Aorta (tissue), 5 donors: ENCODE data around the gene ASAP2. TPM values are rescaled to one million over a fixed set of nuclear protein-coding genes. Genes with fewer than 3 reads are reported as not detected.

Experiments used
- ATAC-seq: fragments of 200-7000 bp; cut with Tn5 transposase; one replicate; pipeline ENCODE4 v1.9.1; 2022; ENCODE audit warnings: moderate library complexity; ENCODE audit not compliant: low FRiP score
- DNase-seq, 2 donors: peaks; one replicate each; pipeline ENCODE4 v3.0.0-alpha.2; 2020
- H3K27ac ChIP-seq, 2 donors: one replicate each; pipeline ENCODE4 v1.5.1; 2013; ENCODE audit warnings: low read length in 2 of 2, mild to moderate bottlenecking in 2 of 2, moderate library complexity in 2 of 2, control low read depth in 1 of 2, inconsistent platforms in 1 of 2, low read depth in 1 of 2
- H3K27me3 ChIP-seq, 2 donors: one replicate each; pipeline ENCODE4 v1.6.1; 2013; ENCODE audit warnings: control low read depth in 1 of 2, low read length in 1 of 2, mild to moderate bottlenecking in 1 of 2, moderate library complexity in 1 of 2; ENCODE audit not compliant: insufficient read depth in 2 of 2, control insufficient read depth in 1 of 2
- H3K36me3 ChIP-seq, 2 donors: one replicate each; pipeline ENCODE4 v1.6.1; 2013; ENCODE audit warnings: control low read depth in 1 of 2, low read length in 1 of 2, mild to moderate bottlenecking in 1 of 2; ENCODE audit not compliant: insufficient read depth in 2 of 2, control insufficient read depth in 1 of 2
- H3K4me1 ChIP-seq, 2 donors: one replicate each; pipeline ENCODE4 v1.6.1; 2013; ENCODE audit warnings: low read length in 2 of 2, control low read depth in 1 of 2, mild to moderate bottlenecking in 1 of 2, moderate library complexity in 1 of 2; ENCODE audit not compliant: insufficient read depth in 2 of 2, control insufficient read depth in 1 of 2
- H3K4me3 ChIP-seq, 2 donors: one replicate each; pipeline ENCODE4 v1.5.1; 2013; ENCODE audit warnings: low read length in 2 of 2, control low read depth in 1 of 2, mild to moderate bottlenecking in 1 of 2
- H3K9me3 ChIP-seq: one replicate; pipeline ENCODE4 v1.6.1; 2013; ENCODE audit warnings: mild to moderate bottlenecking, low read length; ENCODE audit not compliant: control insufficient read depth
- WGBS, 2 donors: extraction: QIAGEN DNeasy Blood & Tissue Kit; methylation state at CpG; one replicate each; pipeline ENCODE4 v1.1.7; 2013; 5-methylcytosine and 5-hydroxymethylcytosine counted together
- intact Hi-C, 2 donors: fragments of 100-400 bp; cut with DNase I; formaldehyde crosslinking; loops; one replicate each; pipeline versions ENCODE4 v1.14.2 to v1.15.0; 2022
- polyA plus RNA-seq, 2 donors: library from polyadenylated mRNA; stranded (reverse); fragments of 200-250 nt; gene quantifications; one replicate each; pipeline ENCODE4 v1.2.3, GENCODE V29; 2013
- total RNA-seq, 2 donors: library from RNA; stranded (reverse); fragmentation: NEBNext Ultra II Directional; extraction: Animal tissue kit (Norgen Biotek cat#: 25700); gene quantifications; one replicate each; pipeline ENCODE4 v1.2.1, GENCODE V29; 2021
- donor health status: healthy with polysubstance abuse.
- donor health status: Bipolar disorder and iron deficiency.
- donor health status: DM: no; HTN: no; CAD: no.
- donor health status: DM: no; HTN: no; CAD: no.
- donor health status: DM: yes; HTN: yes; CAD: no.

Gene ASAP2
- total and polyA plus RNA-seq, 4 donors: 16.7 to 72.4 (median 48.8) TPM

GRCh38 chr2:9401646-9402371 is 195.2 kb downstream of the ASAP2 start:
- no peak for ATAC-seq

DNA sequence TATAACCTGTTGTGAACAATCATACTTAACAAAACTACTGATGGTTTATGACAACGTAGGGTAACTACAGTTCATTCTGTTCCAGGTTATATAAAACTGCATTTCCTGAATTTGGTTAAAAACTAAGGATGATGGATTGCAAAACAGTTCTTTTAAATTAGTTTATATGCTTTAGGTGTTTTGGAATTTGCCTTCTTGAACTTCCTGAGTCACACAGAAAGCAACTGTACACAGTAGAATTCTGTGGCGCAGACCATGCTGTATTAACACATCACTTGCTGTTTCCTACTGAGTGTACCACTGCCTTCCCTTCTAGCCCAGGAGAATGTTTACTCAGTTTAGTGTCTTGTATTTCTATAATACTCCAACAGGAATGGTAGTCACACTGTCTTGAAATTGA is 197.3 kb downstream of the ASAP2 start:
- H3K4me3 ChIP-seq: no peak overlapping the region

More at GRCh38 chr2:9401646-9402371, 195.2 kb downstream of the ASAP2 start:
- peaks cover 0 to 7% of the 10 kb centered on the region in 2 donors for H3K36me3 ChIP-seq
- no peaks in the 10 kb centered on the region for H3K27me3 ChIP-seq
- H3K4me3 ChIP-seq: no peak overlapping the region
- H3K4me1 ChIP-seq: no peaks in the 10 kb centered on the region
- DNase-seq: no peak
- intact Hi-C loops: no loop called here
- 93% methylated on average over 19 of the region's 19 CpGs for WGBS, 2 donors
- no peaks in the 10 kb centered on the region for H3K9me3 ChIP-seq
- H3K27ac ChIP-seq: no peak overlapping the region

GRCh38 chr2:9404451-9404850 is 197.8 kb downstream of the ASAP2 start:
- no peak for ATAC-seq
- H3K9me3 ChIP-seq: no peaks in the 10 kb centered on the region
- H3K36me3 ChIP-seq: peaks cover 0 to 11% of the 10 kb centered on the region in 2 donors
- H3K27me3 ChIP-seq: no peaks in the 10 kb centered on the region
- no peak overlapping the region for H3K4me3 ChIP-seq
- no peaks in the 10 kb centered on the region for H3K4me1 ChIP-seq
- intact Hi-C loops: no loop called here
- 71 to 80% methylated on average over 4 of the region's 4 CpGs for WGBS, 2 donors
- no peak overlapping the region for H3K27ac ChIP-seq
- DNase-seq: no peak

More for the DNA sequence above, 197.3 kb downstream of the ASAP2 start:
- H3K9me3 ChIP-seq: no peaks in the 10 kb centered on the region
- no peak for DNase-seq
- intact Hi-C loops: no loop called here
- H3K4me1 ChIP-seq: no peaks in the 10 kb centered on the region
- no peak for ATAC-seq
- no peaks in the 10 kb centered on the region for H3K27me3 ChIP-seq
- no peak overlapping the region for H3K27ac ChIP-seq
- WGBS, 2 donors: 52 to 53% methylated on average over 2 of the region's 2 CpGs
- peaks cover 0 to 11% of the 10 kb centered on the region in 2 donors for H3K36me3 ChIP-seq

DNA sequence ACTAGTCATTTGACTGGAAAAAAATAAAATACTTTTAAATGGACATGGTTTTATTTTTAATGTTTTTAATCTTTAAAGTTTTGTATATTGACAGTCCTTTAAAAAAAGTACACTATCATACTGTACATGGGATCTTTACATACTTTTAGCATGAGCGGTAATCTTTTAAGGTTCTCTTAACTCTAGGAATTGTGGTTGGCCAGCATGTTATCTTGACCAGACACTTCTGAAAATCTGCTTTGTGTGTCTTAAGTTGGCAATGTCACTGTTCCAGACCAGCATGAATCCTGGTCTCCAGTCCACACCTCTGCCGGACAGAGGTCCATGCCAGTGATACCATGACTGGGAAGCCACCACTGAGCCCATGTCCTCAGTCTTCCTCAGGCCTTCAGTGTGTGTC is 199.0 kb downstream of the ASAP2 start:
- Histone ChIP-seq H3K27me3 (no peaks in the 10 kb centered on the region), H3K4me3 (no peak overlapping the region), H3K4me1 (no peaks in the 10 kb centered on the region), H3K9me3 (no peaks in the 10 kb centered on the region), H3K36me3 (peaks cover 0 to 11% of the 10 kb centered on the region in 2 donors), H3K27ac (no peak overlapping the region)
- intact Hi-C loops: no loop called here
- 87 to 92% methylated on average over 2 of the region's 2 CpGs for WGBS, 2 donors
- no peak for DNase-seq
- no peak for ATAC-seq

DNA sequence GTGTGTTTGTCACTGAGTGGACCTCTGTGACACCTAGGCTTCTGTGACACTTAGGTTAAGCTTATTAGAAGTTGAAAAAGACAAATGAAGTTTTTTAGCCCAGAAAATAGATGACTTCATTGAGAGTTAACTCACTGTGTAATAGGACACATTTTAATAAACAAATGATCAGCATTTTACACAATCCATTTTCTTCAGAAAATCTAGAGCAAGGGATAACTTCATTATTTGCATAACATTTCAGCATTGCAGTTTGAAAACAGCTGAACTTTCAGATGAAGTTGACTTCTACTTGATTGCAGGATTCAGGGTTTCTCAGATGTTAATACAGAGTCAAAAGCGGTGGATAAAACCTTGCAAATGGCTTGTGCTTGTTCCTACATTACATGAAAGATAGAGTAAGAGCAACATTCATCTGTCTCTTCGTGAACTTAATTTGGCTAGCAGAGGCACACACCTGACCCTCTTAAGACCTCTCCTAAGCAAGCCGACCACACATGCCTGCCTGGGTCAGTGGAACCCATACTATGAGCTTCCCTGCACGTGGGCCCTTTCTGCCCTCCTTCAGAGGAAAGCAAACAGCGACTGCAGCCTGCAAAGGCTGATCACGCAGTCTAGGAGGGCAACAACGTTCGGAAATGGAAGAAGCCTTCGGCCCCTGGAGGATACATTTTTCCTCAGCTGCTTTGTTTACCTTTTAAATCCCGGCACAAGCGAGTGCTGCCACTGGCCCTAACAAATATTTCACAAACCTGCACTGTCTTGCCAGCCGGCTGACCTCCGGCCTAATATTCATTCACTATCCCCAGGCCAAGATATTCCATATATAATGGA is 200.1 kb downstream of the ASAP2 start:
- Histone ChIP-seq H3K4me1 (no peaks in the 10 kb centered on the region), H3K27ac (no peak overlapping the region), H3K27me3 (no peaks in the 10 kb centered on the region), H3K9me3 (no peaks in the 10 kb centered on the region), H3K4me3 (no peak overlapping the region), H3K36me3 (peaks cover 0 to 6% of the 10 kb centered on the region in 2 donors)
- intact Hi-C loops: no loop called here
- ATAC-seq: peak; percentile 7
- 44 to 56% methylated on average over 13 of the region's 13 CpGs for WGBS, 2 donors
- DNase-seq: no peak

DNA sequence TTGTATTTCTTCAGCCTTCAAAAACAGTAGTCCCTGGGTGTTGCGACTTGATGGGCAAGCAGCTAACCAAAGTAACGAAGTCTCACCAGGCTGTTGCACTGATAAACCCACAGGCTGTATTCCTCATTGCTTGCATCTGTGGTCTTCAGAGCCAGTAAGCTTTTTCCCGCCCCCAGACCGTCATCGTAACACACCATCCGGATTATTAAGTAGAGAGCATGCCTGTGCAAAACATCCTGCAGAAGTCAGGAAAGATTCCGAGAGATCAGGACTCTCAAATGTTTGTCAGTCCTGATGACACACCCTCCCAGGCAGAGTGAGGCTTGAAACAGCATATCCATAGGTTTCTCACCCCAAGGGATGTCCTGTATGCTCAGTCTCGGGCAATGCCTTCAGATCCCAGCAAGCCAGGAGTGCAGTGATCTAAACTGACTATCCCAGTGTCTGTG is 200.8 kb downstream of the ASAP2 start:
- H3K4me1 ChIP-seq: no peaks in the 10 kb centered on the region
- peaks cover 0 to 6% of the 10 kb centered on the region in 2 donors for H3K36me3 ChIP-seq
- no peaks in the 10 kb centered on the region for H3K9me3 ChIP-seq
- H3K4me3 ChIP-seq: no peak overlapping the region
- WGBS, 2 donors: 83% methylated on average over 8 of the region's 8 CpGs
- H3K27ac ChIP-seq: peak overlapping the region in 1 of 2 donors; percentile 59
- ATAC-seq: no peak
- no peak for DNase-seq
- H3K27me3 ChIP-seq: no peaks in the 10 kb centered on the region
- intact Hi-C loops: no loop called here

GRCh38 chr2:9408641-9409151 is 202.1 kb downstream of the ASAP2 start:
- Histone ChIP-seq H3K27ac (peak overlapping the region in 1 of 2 donors; percentile 51), H3K4me3 (no peak overlapping the region), H3K27me3 (no peaks in the 10 kb centered on the region), H3K36me3 (peaks cover 0 to 6% of the 10 kb centered on the region in 2 donors), H3K9me3 (no peaks in the 10 kb centered on the region), H3K4me1 (no peaks in the 10 kb centered on the region)
- ATAC-seq (no peak), DNase-seq (no peak)
- intact Hi-C loops: no loop called here
- 57 to 67% methylated on average over 9 of the region's 9 CpGs for WGBS, 2 donors

GRCh38 chr2:9410108-9410507 is 203.5 kb downstream of the ASAP2 start:
- Histone ChIP-seq H3K27ac (no peak overlapping the region), H3K4me1 (no peaks in the 10 kb centered on the region), H3K36me3 (peaks cover 0 to 6% of the 10 kb centered on the region in 2 donors), H3K9me3 (no peaks in the 10 kb centered on the region), H3K4me3 (no peak overlapping the region), H3K27me3 (no peaks in the 10 kb centered on the region)
- WGBS, 2 donors: 98% methylated on average over 3 of the region's 3 CpGs
- no peak for DNase-seq
- no peak for ATAC-seq
- intact Hi-C loops: no loop called here
